ENCODE data around the gene CELSR1.
"Not testable (repeated sequence)": the region's sequence is repeated elsewhere in the genome, so short reads cannot be mapped to it uniquely, and the experiment has no call there.

CELSR1 gene

DNA sequence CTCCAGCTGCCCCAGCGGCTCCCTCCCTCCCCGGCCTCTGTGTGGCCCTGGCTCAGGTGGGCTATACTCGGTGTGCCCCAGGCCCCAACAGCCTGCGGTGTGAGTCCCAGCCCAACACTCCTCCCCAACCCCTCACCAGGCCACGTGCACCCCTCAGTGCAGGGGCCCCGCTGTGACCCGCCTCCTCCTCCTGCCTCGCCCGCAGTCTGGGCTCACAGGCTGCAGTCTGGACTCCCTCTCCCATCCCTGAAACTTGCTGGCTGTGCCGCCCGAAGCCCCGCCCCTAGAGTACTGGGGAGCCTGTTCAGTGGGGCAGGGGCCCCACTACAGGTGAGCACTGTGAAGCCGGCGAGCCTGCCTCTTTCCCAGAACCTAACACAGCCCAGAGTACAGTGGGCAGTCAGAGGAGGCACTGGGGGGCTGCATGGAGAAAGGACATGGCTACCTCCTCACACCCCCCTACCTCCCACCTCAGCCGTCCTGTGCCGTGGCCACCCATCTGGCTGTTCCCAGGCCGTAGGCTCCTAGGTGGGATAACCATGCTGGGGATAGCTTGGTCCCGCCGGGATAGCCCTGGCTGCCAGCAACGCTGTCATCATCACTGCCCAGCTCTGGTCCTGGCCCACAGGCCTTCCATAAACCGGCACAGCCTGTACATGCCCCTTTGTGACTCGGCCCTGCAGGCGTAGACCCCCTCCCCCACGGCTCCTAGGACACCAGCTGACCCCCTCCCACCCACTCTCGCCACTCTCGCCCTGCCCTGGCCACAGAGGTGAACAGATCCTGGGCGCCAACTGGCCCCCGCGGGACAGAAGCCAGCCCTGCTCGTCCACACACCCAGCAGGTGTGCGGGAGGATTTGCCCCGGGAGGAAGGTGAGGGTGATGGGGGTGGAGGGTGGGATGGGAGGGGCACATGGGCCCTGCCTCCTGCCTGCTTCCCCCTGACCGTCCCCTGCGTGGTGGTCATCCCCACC, 29.7 kb downstream of the CELSR1 start:
- Histone ChIP-seq H3K4me1 (no peaks in the 10 kb centered on the region), H3K36me3 (no peaks in the 10 kb centered on the region), H3K4me3 (ENCODE audit: low read depth, low read length) (no peak overlapping the region), H3K27me3 (no peaks in the 10 kb centered on the region), H3K9me3 (no peaks in the 10 kb centered on the region)
- DNase-seq: no peak
- TF ChIP-seq, protein P1, sequence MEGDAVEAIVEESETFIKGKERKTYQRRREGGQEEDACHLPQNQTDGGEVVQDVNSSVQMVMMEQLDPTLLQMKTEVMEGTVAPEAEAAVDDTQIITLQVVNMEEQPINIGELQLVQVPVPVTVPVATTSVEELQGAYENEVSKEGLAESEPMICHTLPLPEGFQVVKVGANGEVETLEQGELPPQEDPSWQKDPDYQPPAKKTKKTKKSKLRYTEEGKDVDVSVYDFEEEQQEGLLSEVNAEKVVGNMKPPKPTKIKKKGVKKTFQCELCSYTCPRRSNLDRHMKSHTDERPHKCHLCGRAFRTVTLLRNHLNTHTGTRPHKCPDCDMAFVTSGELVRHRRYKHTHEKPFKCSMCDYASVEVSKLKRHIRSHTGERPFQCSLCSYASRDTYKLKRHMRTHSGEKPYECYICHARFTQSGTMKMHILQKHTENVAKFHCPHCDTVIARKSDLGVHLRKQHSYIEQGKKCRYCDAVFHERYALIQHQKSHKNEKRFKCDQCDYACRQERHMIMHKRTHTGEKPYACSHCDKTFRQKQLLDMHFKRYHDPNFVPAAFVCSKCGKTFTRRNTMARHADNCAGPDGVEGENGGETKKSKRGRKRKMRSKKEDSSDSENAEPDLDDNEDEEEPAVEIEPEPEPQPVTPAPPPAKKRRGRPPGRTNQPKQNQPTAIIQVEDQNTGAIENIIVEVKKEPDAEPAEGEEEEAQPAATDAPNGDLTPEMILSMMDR (IDR thresholded peaks at IDR 0.05; ENCODE audit: low read depth, low read length): no peak

DNA sequence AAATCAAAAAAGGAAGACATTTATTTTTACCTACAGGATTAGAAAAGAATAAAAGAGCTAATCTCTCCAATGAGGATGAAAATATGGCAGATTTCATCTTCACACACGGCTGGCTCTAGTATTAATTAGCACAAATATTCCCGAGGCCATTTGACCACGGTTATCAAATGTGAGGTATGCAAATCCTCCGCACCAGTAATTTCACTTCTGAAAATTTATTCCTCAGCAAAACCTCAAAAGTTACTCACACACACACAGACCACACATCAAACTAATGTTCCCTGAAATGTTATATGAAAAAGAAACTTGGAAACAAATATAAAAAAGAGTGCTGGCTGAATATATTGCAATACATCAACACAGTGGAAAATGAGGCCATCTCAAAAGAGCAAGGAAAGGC, 32.8 kb downstream of the CELSR1 start:
- no peak for DNase-seq
- Histone ChIP-seq H3K27me3 (no peaks in the 10 kb centered on the region), H3K4me3 (ENCODE audit: low read depth, low read length) (no peak overlapping the region), H3K36me3 (no peaks in the 10 kb centered on the region), H3K4me1 (peaks cover 3% of the 10 kb centered on the region; the same call in 1 of the 2 replicates), H3K9me3 (no peaks in the 10 kb centered on the region)
- TF ChIP-seq, protein P1 (IDR thresholded peaks at IDR 0.05; ENCODE audit: low read depth, low read length): no peak

DNA sequence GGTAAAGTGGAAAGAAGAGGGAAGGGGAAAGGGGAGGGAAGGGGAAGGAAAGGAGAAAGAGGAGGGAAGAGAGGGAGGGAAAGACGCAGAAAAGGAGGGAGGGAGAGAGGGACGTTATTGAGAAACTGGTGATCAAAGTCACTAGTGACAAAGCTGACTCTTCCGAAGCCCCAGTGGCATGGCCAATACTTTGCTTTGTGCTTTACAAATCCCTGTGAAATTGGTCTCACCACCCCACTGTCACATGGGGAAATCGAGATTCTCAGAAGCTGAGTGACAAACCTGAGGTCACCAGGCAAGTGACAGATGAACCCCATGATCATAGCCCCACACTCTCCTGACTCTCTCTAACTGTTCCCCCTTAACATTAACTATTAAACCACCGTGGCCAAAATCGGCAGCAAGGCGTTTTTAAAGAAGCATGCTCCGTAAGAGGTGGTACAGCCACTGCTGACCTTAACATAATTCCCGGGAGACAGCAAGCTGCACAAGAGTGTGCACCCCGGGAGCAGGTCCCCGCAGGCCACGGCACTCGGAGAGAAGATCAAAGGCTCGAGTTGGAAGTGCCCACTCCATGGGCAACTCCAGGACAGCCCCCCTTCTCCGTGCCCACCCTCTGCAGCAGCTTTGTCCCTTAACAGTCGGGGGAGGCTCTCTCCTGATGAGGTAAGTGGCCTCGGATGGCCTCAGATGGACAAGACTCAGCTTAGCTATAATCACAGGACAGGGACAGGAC, 34.8 kb downstream of the CELSR1 start:
- Histone ChIP-seq H3K9me3 (no peaks in the 10 kb centered on the region), H3K27me3 (no peaks in the 10 kb centered on the region), H3K36me3 (no peaks in the 10 kb centered on the region), H3K4me3 (ENCODE audit: low read depth, low read length) (no peak overlapping the region), H3K4me1 (peaks cover 3% of the 10 kb centered on the region; the same call in 1 of the 2 replicates)
- TF ChIP-seq, protein P1 (IDR thresholded peaks at IDR 0.05; ENCODE audit: low read depth, low read length): no peak
- DNase-seq: no peak

DNA sequence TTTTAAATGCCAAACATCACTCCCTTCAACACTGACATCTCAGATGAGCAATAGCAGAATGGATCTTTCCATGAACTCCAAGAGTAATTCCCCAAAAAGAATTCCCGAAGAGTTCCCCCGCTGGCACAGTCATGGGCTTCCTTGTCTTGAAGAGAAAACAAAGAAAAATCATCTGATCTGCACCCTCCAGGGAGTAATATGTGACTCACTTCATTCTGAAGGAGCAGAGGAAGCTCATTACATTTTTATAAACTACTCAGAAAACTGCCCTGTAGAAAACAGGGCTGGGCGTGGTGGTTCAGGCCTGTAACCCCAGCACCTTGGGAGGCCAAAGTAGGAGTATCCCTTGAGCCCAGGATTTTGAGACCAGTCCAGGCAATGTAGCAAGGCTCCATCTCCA, 35.7 kb downstream of the CELSR1 start:
- no peaks in the 10 kb centered on the region for H3K27me3 ChIP-seq
- H3K36me3 ChIP-seq: no peaks in the 10 kb centered on the region
- TF ChIP-seq, protein P1 (IDR thresholded peaks at IDR 0.05; ENCODE audit: low read depth, low read length): no peak
- no peak for DNase-seq
- H3K9me3 ChIP-seq: no peaks in the 10 kb centered on the region
- H3K4me1 ChIP-seq: peaks cover 3% of the 10 kb centered on the region; the same call in 1 of the 2 replicates
- H3K4me3 ChIP-seq (ENCODE audit: low read depth, low read length): no peak overlapping the region

DNA sequence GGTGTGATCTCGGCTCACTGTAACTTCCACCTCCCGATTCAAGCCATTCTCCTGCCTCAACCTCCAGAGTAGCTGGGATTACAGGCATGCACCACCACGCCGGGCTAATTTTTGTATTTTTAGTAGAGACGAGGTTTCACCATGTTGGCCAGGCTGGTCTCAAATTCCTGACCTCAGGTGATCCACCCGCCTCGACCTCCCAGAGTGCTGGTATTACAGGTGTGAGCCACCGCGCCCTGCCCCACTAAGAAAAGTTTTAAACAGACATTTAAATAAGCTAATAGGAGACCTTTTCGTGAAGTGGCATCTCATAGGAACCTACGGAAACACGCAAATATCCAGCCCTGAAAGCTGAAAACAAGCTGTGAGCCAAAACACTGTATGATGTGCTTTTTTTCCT, 36.2 kb downstream of the CELSR1 start:
- H3K4me3 ChIP-seq (ENCODE audit: low read depth, low read length); H3K36me3 ChIP-seq; H3K4me1 ChIP-seq; H3K27me3 ChIP-seq; H3K9me3 ChIP-seq; DNase-seq: not testable (repeated sequence)

DNA sequence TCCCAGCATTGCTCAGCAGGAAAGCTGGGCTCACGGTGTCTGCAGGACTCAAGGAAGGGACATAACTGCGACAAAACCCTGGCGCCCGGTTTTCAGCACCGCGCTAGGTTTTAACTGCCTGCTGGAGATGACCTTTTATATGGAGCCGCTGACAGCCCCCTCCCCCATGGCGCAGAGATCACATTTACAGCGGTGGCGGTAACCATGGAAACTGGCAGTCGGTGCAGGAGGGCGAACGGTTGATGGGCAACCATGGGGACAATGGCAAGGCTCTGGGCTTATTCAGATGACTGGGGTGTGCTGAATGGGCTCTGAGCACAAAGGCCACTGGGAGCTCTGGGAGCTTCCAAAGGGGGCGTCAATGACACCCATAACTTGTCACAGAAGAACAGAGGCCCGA, 37.2 kb downstream of the CELSR1 start:
- no peaks in the 10 kb centered on the region for H3K36me3 ChIP-seq
- H3K4me1 ChIP-seq: peaks cover 3% of the 10 kb centered on the region; the same call in 1 of the 2 replicates
- TF ChIP-seq, protein P1 (IDR thresholded peaks at IDR 0.05; ENCODE audit: low read depth, low read length): no peak
- H3K4me3 ChIP-seq (ENCODE audit: low read depth, low read length): no peak overlapping the region
- H3K9me3 ChIP-seq: no peaks in the 10 kb centered on the region
- DNase-seq: no peak
- no peaks in the 10 kb centered on the region for H3K27me3 ChIP-seq
